Ureter (tissue), 1 donor: ENCODE data around the gene GPR89A. TPM values are rescaled to one million over a fixed set of nuclear protein-coding genes. Genes with fewer than 3 reads are reported as not detected.
"Not testable (repeated sequence)": the region's sequence is repeated elsewhere in the genome, so short reads cannot be mapped to it uniquely, and the experiment has no call there.

ENCODE experiments used
- DNase-seq: peaks from one replicate; pipeline ENCODE4 v3.0.0-alpha.2; 2020; ENCODE audit warnings: low spot score
- total RNA-seq: library from RNA; stranded (reverse); gene quantifications from one replicate; pipeline ENCODE4 v1.2.4, GENCODE V29; 2023
- donor health status: DM: yes; HTN: yes; CAD: no.

The GPR89A gene
- total RNA-seq, 1 donor from 2014 or later = 25.4 TPM

- DNase-seq = not testable (repeated sequence)
Observed at GRCh38 chr1:145686078-145686477, 78.3 kb downstream of the GPR89A start.

DNA sequence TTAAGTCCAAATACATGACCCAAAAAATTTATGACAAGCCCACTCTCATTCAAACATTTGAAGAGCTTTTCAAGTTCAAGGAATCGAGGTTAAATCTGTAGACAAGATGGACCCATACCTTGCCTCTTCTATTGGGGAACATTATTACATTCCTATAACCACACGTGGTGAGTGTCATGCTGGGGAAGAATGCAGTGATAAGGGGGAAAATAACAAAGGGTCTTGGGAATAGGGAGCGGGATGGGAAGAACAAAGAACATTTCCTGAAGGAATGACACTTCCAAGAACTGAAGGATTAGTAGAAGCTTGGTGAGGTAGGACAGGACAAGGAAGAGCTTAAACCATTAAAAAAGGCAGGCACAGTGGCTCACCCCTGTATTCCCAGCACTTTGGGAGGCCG, 80.5 kb downstream of the GPR89A start:
- DNase-seq = no peak

GRCh38 chr1:145688924-145689323, 81.1 kb downstream of the GPR89A start:
- DNase-seq = no peak

DNA sequence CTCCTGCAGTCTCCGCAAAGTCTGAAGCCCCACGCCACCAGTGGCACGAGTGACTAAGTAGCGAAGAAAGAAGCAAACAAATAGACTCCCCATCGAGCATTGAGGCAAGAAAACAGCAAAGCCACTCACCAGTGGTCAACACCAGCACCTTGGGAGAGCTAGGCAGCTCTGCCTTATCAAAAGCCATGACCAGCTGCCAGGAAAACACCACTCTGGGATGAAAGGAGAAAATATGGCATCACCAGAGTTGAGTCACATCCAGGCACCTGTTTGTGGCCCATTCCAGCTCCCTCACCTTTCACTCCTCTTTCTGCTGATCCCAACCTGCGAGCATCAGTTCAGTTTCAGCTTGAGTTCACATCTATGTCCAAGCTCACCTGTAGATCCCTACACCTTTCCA, 82.1 kb downstream of the GPR89A start:
- DNase-seq = no peak

GRCh38 chr1:145690587-145691558, 83.1 kb downstream of the GPR89A start:
- no peak for DNase-seq

GRCh38 chr1:145692785-145693443, 85.1 kb downstream of the GPR89A start:
- DNase-seq = no peak

DNA sequence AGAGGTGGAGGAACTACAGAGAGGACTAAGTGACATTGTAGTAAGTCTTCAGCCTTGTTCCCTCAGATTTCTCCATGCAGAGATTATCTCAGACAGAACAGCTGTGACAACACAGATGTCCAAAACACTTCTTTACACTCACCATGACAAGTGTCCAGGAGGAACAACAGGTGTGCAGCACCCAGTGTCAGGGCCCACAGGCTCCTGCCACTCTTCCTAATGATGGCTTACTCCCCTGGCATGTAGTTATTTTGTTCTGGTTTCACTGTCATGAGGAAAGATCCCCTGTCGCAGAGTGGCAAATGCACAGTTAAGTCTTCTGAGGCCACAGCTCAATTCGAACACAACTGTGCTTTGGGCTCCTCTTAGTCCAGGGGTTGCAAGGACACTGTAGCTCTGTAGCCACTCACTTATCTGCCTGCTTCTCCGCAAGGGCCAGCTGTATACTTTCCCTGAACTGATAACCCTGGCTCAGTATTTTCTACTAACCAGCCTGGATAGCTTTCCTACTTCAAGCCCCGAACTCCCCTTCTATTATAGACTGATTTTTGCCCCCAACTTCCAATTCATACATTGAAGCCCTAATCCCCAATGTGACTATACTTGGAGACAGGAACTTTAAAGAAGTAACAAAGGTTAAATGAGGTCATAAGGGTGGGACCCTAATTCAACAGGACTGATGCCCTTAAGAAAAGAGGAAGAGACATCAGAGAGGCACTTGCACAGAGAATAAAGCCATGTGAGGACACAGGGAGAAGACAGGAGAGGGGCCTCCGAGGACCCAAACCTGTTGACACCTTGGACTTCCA, 88.2 kb downstream of the GPR89A start:
- DNase-seq = no peak

GRCh38 chr1:145696630-145696960, 88.8 kb downstream of the GPR89A start:
- DNase-seq = no peak

- DNase-seq = no peak
Observed at GRCh38 chr1:145701306-145701862, 93.6 kb downstream of the GPR89A start.

DNA sequence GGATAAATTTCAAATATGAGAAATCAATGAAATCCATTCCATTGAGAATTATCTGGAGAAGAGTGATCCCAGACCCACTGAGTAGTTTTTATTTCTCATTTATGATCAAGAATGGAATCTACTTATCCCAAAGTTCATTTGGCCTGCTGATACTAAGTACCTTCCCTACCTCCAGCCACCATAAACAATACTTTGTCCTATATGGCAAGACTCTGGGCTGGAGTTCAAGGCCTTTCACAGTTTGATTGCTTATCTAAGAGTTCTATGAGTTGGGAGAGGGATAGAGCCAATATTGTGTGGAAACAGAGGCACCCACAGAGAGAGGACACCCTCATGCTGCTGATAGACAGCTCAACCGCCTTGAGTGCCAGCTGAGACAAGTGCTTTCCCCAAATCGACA, 94.3 kb downstream of the GPR89A start:
- no peak for DNase-seq

- no peak for DNase-seq
Observed at GRCh38 chr1:145702826-145703225, 95.0 kb downstream of the GPR89A start.

DNA sequence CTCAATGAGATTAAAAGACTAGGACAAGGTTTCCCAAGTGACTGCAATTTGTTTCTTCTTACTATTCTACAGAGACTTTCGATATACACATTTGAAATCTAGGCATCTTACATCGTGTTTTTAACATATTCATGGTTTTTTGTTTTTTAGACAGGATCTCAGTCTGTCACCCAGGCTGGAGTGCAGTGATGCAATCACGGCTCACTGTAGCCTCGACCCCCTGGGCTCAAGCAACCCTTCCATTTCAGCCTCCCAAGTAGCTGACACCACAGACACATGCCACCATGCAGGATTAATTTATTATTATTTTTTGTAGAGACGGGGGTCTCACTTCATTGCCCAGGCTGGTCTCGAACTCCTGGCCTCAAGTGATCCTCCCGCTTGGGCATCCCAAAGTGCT, 97.8 kb downstream of the GPR89A start:
- no peak for DNase-seq

DNA sequence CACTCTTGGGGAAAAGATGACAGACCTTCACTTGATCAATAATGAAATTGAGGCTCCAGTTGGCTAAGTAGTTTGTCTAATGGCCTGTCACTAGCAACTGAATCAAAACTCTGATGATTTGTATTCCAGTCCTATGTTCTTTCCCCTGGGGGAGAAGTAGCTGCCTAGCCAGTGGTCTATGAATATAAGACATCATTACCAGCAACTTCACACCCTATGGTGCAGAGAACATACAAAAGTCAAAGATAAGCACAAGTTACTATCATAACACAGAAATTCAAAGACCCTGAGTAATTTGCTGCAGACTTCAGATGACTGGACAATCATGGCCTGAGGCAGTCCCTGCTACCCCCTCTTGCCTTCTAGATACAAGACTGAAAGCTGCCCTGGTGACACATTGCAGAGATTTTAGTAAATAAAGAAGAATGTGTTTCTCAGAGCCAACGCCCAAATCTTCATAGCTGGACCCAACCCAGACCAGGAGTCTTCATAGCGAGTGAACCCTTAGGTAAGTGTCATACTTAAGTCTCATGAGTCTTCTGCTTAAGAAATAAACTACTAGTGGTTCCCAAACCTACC, 98.4 kb downstream of the GPR89A start:
- DNase-seq = no peak

DNA sequence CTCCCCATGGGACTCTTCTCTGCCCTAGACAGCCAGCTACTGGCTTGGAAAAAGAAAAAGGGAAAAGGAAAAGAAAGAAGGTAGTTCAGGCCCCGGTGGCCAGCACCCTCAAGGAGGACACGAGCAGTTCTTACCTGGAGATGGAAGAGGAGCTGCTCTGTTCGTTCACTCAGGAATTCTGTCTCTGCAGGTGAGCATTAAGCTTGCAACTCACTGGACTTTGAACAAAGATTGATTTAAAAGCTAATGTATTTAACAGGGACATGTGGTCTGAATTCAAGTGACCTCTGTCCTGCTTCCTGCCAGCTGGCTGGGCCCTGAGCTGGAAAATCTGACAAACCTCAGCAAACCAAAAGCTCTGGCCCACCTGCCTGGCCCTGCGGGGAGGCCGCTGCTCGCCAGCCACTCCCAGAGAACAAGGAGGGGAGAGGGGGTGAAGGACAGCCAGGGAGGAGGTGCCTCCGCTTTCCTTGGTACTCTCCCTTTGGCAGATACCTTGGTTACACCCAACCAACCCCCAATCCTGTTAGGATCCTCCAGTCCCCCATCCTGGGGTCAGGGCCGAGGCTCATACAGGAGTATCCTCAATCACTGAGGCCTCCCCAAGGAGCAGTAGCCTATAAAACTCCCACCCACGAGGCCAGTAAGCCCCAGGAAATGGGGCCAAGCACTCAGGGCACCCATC, 99.5 kb downstream of the GPR89A start, which contains the start of gene PDZK1:
Gene PDZK1, minus strand, starts transcription at position 186 of the 685 bp plus-strand sequence. CDS start 19,347 bp downstream, outside the sequence.
- no peak for DNase-seq

DNA sequence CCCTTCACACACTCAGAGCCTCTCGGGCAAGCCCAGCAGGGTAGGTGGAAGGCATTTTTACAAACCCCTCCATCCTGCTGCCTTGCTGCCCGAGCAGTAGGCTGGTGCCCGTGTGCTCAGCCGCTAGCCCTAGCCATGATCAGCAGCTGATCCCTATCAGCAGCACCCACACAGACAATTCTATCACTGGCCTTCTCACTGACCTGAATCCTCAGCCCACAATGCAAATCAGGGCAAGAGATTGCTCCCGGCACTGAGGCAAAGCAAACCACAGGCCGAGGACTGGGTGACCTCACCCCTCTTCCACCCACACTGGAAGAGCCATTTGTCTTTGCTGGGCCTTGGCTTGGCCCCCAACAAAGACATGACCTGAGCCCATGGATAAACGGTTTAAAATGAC, 100.3 kb downstream of the GPR89A start:
- no peak for DNase-seq

DNA sequence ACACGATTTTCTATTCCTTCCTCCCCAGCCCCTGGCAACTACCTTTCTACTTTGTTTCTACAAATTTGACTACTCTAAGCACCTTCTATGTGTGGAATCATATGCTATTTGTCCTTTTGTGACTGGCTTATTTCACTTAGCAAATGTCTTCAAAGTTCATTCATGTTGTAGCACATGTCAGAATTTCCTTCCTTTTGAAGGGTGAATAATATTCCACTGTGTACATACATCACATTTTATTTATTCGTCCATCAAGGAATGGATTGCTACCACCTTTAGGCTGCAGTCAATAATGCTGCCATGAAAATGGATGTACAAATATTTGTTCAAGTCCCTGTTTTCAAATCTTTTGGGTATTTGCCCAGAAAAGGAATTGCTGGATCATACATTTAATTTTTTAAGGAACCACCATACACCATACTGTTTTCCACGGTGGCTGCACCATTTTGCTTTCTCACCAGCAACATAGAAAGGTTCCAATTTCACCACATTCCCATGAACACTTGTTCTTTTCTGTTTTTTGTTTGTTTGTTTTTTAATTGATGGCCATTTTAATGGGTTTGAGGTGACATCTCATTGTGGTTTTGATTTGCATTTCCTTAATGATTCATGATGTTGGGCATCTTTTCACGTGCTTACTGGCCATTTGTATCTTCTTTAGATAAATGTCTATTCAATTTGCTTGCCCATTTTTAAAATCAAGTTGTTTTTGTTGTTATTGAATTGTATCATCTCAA, 102.7 kb downstream of the GPR89A start:
- no peak for DNase-seq

DNA sequence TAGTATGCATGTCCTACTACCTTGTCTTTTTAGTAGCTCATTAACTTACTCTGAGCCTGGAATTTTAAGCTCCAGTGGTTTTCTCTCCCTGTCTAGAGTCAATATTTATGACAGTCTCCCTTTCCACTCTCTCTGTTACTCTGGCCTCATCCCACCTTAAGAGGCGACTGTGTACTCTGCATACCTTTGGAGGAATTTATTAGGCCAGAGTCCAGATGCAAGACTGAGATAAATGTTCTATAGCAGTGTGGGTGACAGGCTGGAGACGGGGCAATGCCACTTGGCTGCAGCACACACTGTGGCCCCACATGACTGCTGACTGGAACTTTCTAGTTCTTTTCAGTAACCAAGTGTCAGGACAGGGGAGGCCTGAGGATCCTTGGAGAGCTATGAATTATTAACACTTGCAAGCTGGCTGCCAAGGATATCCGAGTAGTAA, 103.4 kb downstream of the GPR89A start:
- DNase-seq = no peak

GRCh38 chr1:145714524-145715111, 106.8 kb downstream of the GPR89A start:
- no peak for DNase-seq

DNA sequence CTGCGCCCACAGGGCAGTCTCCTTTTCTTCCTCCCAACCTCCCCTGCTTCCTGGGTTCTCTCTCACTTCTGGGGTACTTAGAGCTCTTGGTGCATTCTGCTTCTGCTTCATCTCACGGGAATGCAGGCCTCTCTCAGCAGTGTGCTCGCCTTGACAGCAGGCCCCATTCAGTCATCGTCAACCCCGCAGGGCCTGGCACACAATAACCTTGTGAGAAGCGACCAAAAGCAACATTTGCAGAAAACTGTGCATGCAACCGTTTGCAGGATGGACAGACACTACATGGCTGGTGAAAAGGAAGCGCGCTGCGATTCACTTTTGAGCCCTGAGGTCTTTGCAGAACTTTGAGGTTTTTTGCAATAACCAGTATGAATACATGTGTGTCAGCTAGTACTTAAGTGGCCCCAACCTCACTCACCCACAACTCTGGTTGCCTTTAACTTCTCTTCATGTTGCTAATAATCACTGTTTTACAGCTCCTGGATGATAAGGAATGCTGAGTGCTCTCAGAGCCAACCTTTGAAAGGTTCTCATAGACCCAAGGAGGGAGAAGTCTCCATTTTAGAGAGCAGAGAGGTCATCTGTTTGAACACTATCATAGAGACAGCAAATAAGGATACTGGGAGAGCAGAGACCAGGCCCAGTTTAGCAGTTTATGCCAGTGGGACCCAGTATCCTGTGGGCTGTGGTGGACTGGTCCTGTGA, 109.0 kb downstream of the GPR89A start:
- no peak for DNase-seq
